ENCODE results near the gene ISCU. TPM values are rescaled to one million over a fixed set of nuclear protein-coding genes. Genes with fewer than 3 reads are reported as not detected.
A peak's percentile ranks its signal among the peaks of the same experiment; 100 is the strongest.

The ISCU gene
- total and polyA plus RNA-seq, 2 of the 8 experiments (the other 6 are each of a cell fraction or from before 2014, with no cell fraction given), result 72.1 to 78.1 TPM

GRCh38 chr12:108562348-108563135 lies at the start of gene ISCU (continued):
- TF ChIP-seq CTCF (IDR thresholded peaks at IDR 0.05; ENCODE audit: control extremely low read depth in 1 of 3, insufficient read depth in 1 of 3, low read depth in 1 of 3, low read length in 3 of 3) (no peak), KDM1A (IDR thresholded peaks at IDR 0.05; ENCODE audit: borderline replicate concordance, low read length) (no peak), FOSL1 (IDR thresholded peaks at IDR 0.05; ENCODE audit: insufficient read depth, low read depth, low read length) (no peak), TAF1 (IDR thresholded peaks at IDR 0.05; ENCODE audit: low read depth, low read length) (peak; percentile 81), GTF2F1 (IDR thresholded peaks at IDR 0.05; ENCODE audit: borderline replicate concordance, low read depth, low read length) (no peak), SRF (IDR thresholded peaks at IDR 0.05; ENCODE audit: low read depth, low read length) (peak; percentile 56)

All from H1 (cell line).